IPS-15b (cell line): ENCODE measurements around the gene NRN1L.

ENCODE experiments used
- H3K27me3 ChIP-seq: one replicate; pipeline ENCODE4 v1.6.1; 2013; ENCODE audit warnings: low read length; ENCODE audit not compliant: control insufficient read depth, insufficient read depth
- H3K36me3 ChIP-seq: one replicate; pipeline ENCODE4 v1.6.1; 2013; ENCODE audit warnings: low read length; ENCODE audit not compliant: control insufficient read depth, insufficient read depth
- H3K4me1 ChIP-seq: one replicate; pipeline ENCODE4 v1.6.1; 2013; ENCODE audit warnings: mild to moderate bottlenecking, low read length; ENCODE audit not compliant: control insufficient read depth, insufficient read depth
- H3K4me3 ChIP-seq: one replicate; pipeline ENCODE4 v1.5.1; 2013; ENCODE audit warnings: low read depth, low read length
- H3K9ac ChIP-seq: one replicate; pipeline ENCODE4 v1.6.1; 2013; ENCODE audit warnings: low read depth, mild to moderate bottlenecking, low read length
- H3K9me3 ChIP-seq: one replicate; pipeline ENCODE4 v1.6.1; 2013; ENCODE audit warnings: mild to moderate bottlenecking, low read length; ENCODE audit not compliant: control insufficient read depth, insufficient read depth

NRN1L gene

DNA sequence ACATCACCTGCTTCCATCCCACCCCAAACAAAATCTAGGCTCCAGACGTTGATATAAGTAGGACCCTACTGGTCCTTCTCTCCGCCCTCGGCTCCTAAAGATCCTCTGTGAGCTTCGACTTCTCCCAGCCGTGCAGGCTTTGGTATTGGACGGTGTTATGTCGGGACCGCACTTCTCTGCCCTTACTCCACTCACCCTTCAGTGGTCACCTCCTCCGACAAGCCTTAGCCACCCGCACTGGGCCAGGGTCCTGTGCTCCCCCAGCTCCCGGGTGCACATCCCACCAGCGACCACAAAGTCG is 50.4 kb downstream of the NRN1L start:
- peaks cover 8% of the 10 kb centered on the region for H3K4me1 ChIP-seq
- peak overlapping the region; percentile 89 for H3K9ac ChIP-seq
- H3K4me3 ChIP-seq = peak overlapping the region; percentile 99
- no peaks in the 10 kb centered on the region for H3K9me3 ChIP-seq
- peaks cover 16% of the 10 kb centered on the region for H3K36me3 ChIP-seq
- no peaks in the 10 kb centered on the region for H3K27me3 ChIP-seq

DNA sequence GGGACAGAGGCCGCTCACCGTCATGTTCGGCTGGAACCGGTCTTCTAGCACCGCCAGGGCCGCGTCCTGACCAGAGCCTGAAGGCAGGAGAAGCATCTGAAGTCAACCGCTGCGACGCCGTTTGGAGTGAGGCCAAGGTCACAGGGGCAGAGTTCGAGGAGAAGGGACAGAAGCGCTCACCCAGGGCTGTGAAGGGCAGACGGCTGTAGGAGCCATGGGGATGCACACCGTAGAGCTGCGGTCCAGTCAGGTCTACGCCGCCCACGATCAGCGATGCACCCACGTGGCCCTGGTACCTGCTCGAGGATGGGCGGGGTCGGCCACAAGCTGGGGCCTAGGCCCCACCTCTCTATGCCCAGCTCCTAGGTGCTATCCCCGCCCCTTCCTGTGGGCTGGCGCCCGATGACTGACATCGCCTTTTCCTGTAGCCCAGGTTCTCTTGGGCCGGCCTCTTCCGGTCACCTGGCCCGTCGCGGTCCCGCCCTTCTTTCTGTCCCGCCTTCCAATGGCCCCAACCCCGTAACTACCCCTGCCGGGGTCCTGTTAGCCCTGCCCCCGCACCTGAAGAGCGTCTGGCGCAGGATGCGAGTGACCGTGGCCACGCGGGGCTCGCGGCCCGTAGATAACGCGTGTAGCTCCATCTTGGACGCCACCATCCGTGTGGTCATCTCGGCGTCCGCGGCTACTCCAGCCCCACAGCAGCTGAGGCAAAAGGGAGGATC is 50.9 kb downstream of the NRN1L start:
- H3K9ac ChIP-seq = peak overlapping the region; percentile 97
- H3K9me3 ChIP-seq = no peaks in the 10 kb centered on the region
- peaks cover 11% of the 10 kb centered on the region for H3K36me3 ChIP-seq
- H3K4me3 ChIP-seq = peak overlapping the region; percentile 99
- peaks cover 8% of the 10 kb centered on the region for H3K4me1 ChIP-seq
- no peaks in the 10 kb centered on the region for H3K27me3 ChIP-seq
